Astrocyte (in vitro differentiated cells and primary cell): ENCODE data around the gene MEGF11. TPM values are rescaled to one million over a fixed set of nuclear protein-coding genes. Genes with fewer than 3 reads are reported as not detected.
A peak's percentile ranks its signal among the peaks of the same experiment; 100 is the strongest.

ENCODE experiments used
- DNase-seq: peaks from one replicate; pipeline ENCODE4 v3.0.0-alpha.2; 2010; ENCODE audit warnings: low read depth
- FAIRE-seq: peaks from 2 replicates; lab custom pipeline; 2011; peaks lifted over from hg19 to GRCh38; lab: Jason Lieb, UNC
- H2AFZ ChIP-seq: 2 replicates; pipeline ENCODE4 v1.6.0; 2012; ENCODE audit warnings: low read depth, low read length, inconsistent platforms
- H3K27ac ChIP-seq: 2 replicates; pipeline ENCODE4 v1.5.1; 2011; ENCODE audit warnings: low read depth, low read length, inconsistent platforms
- H3K27me3 ChIP-seq: 2 replicates; pipeline ENCODE4 v1.6.0; 2011; ENCODE audit warnings: low read length, inconsistent platforms; ENCODE audit not compliant: insufficient read depth
- H3K36me3 ChIP-seq: 2 replicates; pipeline ENCODE4 v1.5.1; 2011; ENCODE audit warnings: low read length, inconsistent platforms; ENCODE audit not compliant: insufficient read depth
- H3K4me1 ChIP-seq: 2 replicates; pipeline ENCODE4 v1.5.1; 2011; ENCODE audit warnings: low read length, inconsistent platforms; ENCODE audit not compliant: insufficient read depth
- H3K4me2 ChIP-seq: 2 replicates; pipeline ENCODE4 v1.6.0; 2012; ENCODE audit warnings: low read length, inconsistent platforms
- H3K4me3 ChIP-seq: 2 replicates; pipeline ENCODE4 v1.5.1; 2011; ENCODE audit warnings: low read depth, mild to moderate bottlenecking, low read length, inconsistent platforms; ENCODE audit not compliant: insufficient read depth
- H3K79me2 ChIP-seq: 2 replicates; pipeline ENCODE4 v1.6.0; 2012; ENCODE audit warnings: mild to moderate bottlenecking, low read length, inconsistent platforms; ENCODE audit not compliant: insufficient read depth
- H3K9ac ChIP-seq: 2 replicates; pipeline ENCODE4 v1.6.0; 2012; ENCODE audit warnings: mild to moderate bottlenecking, low read length, inconsistent platforms
- H3K9me3 ChIP-seq: 2 replicates; pipeline ENCODE4 v1.5.1; 2012; ENCODE audit warnings: low read depth, mild to moderate bottlenecking, low read length, inconsistent platforms; ENCODE audit not compliant: insufficient read depth
- H4K20me1 ChIP-seq: 2 replicates; pipeline ENCODE4 v1.6.0; 2012; ENCODE audit warnings: low read length, inconsistent platforms; ENCODE audit not compliant: insufficient read depth
- H3K27ac Mint-ChIP-seq: one replicate; pipeline ENCODE4 v1.8.0; 2021; ENCODE audit warnings: mild to moderate bottlenecking, mixed read lengths; ENCODE audit not compliant: unreplicated experiment
- H3K27me3 Mint-ChIP-seq: one replicate; pipeline ENCODE4 v1.8.0; 2021; ENCODE audit warnings: low read depth, mixed read lengths; ENCODE audit not compliant: unreplicated experiment
- H3K36me3 Mint-ChIP-seq: one replicate; pipeline ENCODE4 v1.8.0; 2021; ENCODE audit warnings: low read depth, mixed read lengths; ENCODE audit not compliant: unreplicated experiment
- H3K4me1 Mint-ChIP-seq: one replicate; pipeline ENCODE4 v1.8.0; 2021; ENCODE audit warnings: low read depth, mixed read lengths; ENCODE audit not compliant: unreplicated experiment
- H3K4me3 Mint-ChIP-seq: one replicate; pipeline ENCODE4 v1.8.0; 2021; ENCODE audit warnings: mild to moderate bottlenecking, moderate library complexity, mixed read lengths; ENCODE audit not compliant: unreplicated experiment
- H3K9me3 Mint-ChIP-seq: one replicate; pipeline ENCODE4 v1.8.0; 2021; ENCODE audit warnings: mild to moderate bottlenecking, mixed read lengths; ENCODE audit not compliant: unreplicated experiment
- CTCF ChIP-seq: IDR thresholded peaks from 2 replicates; pipeline ENCODE4 v1.5.1; 2011; ENCODE audit warnings: low read depth, mild to moderate bottlenecking, inconsistent platforms, low read length, moderate library complexity; ENCODE audit not compliant: insufficient read depth
- EZH2 ChIP-seq: IDR thresholded peaks from 2 replicates; pipeline ENCODE4 v1.6.1; 2012; ENCODE audit warnings: mild to moderate bottlenecking, low read length, inconsistent platforms; ENCODE audit not compliant: insufficient read depth
- total RNA-seq: library from RNA; stranded (reverse); gene quantifications from 2 replicates; pipeline ENCODE4 v1.2.1, GENCODE V29; 2021

Gene MEGF11
- total RNA-seq, 1 donor from 2014 or later, result 0.16 TPM

GRCh38 chr15:66292571-66293418 is 39.2 kb upstream of the MEGF11 start:
- peak overlapping the region; percentile 83 for H3K4me2 ChIP-seq
- no peaks in the 10 kb centered on the region for H3K27me3 Mint-ChIP-seq
- peak overlapping the region; percentile 65 for H3K4me3 ChIP-seq
- H3K27ac ChIP-seq, result peak overlapping the region; percentile 31
- peak overlapping the region; percentile 77 for H3K4me3 Mint-ChIP-seq
- FAIRE-seq, result no peak
- no peaks in the 10 kb centered on the region for H3K9me3 Mint-ChIP-seq
- peaks cover 15% of the 10 kb centered on the region for H3K4me1 Mint-ChIP-seq
- peak overlapping the region; percentile 86 for H2AFZ ChIP-seq
- TF ChIP-seq EZH2, result no peak
- TF ChIP-seq CTCF, result no peak
- H3K36me3 ChIP-seq, result no peaks in the 10 kb centered on the region
- no peaks in the 10 kb centered on the region for H3K79me2 ChIP-seq
- no peaks in the 10 kb centered on the region for H3K36me3 Mint-ChIP-seq
- no peak for DNase-seq
- H3K27ac Mint-ChIP-seq, result peak overlapping the region; percentile 62
- H3K9me3 ChIP-seq, result no peaks in the 10 kb centered on the region
- H3K9ac ChIP-seq, result peak overlapping the region; percentile 77
- no peaks in the 10 kb centered on the region for H4K20me1 ChIP-seq
- H3K27me3 ChIP-seq, result no peaks in the 10 kb centered on the region
- H3K4me1 ChIP-seq, result peaks cover 17% of the 10 kb centered on the region

- FAIRE-seq (no peak), DNase-seq (no peak)
- H3K4me3 Mint-ChIP-seq, result peak overlapping the region; percentile 77
- Histone ChIP-seq H4K20me1 (no peaks in the 10 kb centered on the region), H3K27ac (no peak overlapping the region), H2AFZ (no peak overlapping the region), H3K4me2 (no peak overlapping the region), H3K9ac (no peak overlapping the region), H3K4me1 (peaks cover 17% of the 10 kb centered on the region), H3K27me3 (no peaks in the 10 kb centered on the region), H3K79me2 (no peaks in the 10 kb centered on the region), H3K36me3 (no peaks in the 10 kb centered on the region), H3K9me3 (no peaks in the 10 kb centered on the region), H3K4me3 (no peak overlapping the region)
- H3K36me3 Mint-ChIP-seq, result no peaks in the 10 kb centered on the region
- no peaks in the 10 kb centered on the region for H3K9me3 Mint-ChIP-seq
- no peaks in the 10 kb centered on the region for H3K27me3 Mint-ChIP-seq
- H3K27ac Mint-ChIP-seq, result peak overlapping the region; percentile 62
- H3K4me1 Mint-ChIP-seq, result peaks cover 15% of the 10 kb centered on the region
- no peak for TF ChIP-seq EZH2
- TF ChIP-seq CTCF, result no peak
Observed at GRCh38 chr15:66291816-66292570, 38.4 kb upstream of the MEGF11 start.
